Vagina (tissue), 2 donors: ENCODE measurements around the gene DUSP16. TPM values are rescaled to one million over a fixed set of nuclear protein-coding genes. Genes with fewer than 3 reads are reported as not detected.

Source experiments
- DNase-seq, 2 donors: peaks; one replicate each; pipeline ENCODE4 v3.0.0-alpha.2; 2017; ENCODE audit errors: extremely low spot score in 2 of 2
- H3K27ac ChIP-seq: fragments of 200-600 bp; sonication (generic); one replicate; pipeline ENCODE4 v1.5.1; 2019
- H3K27me3 ChIP-seq: fragments of 200-600 bp; sonication (generic); one replicate; pipeline ENCODE4 v1.5.1; 2019
- H3K36me3 ChIP-seq, 2 donors: fragments of 200-600 bp; sonication (generic); one replicate each; pipeline ENCODE4 v1.5.1; 2017 to 2019
- H3K4me1 ChIP-seq: fragments of 200-600 bp; sonication (generic); one replicate; pipeline ENCODE4 v1.5.1; 2019
- H3K4me3 ChIP-seq, 2 donors: fragments of 200-600 bp; sonication (generic); 1 replicate in 1 of 2; 2 replicates in 1 of 2; pipeline ENCODE4 v1.5.1; 2016 to 2019
- H3K9me3 ChIP-seq: fragments of 200-600 bp; sonication (generic); one replicate; pipeline ENCODE4 v1.5.1; 2019
- POLR2A ChIP-seq, 2 donors: fragments of 450-650 bp; IDR thresholded peaks; one replicate each; pipeline ENCODE4 v1.6.1; 2017; ENCODE audit warnings: antibody characterized with exemption in 2 of 2, mild to moderate bottlenecking in 2 of 2, moderate library complexity in 2 of 2
- POLR2AphosphoS5 ChIP-seq, 2 donors: sonication (generic); formaldehyde crosslinking; IDR thresholded peaks; one replicate each; pipeline ENCODE4 v1.9.0; 2017; ENCODE audit warnings: antibody characterized with exemption in 2 of 2, mild to moderate bottlenecking in 2 of 2, low read depth in 1 of 2; ENCODE audit not compliant: insufficient read depth in 1 of 2
- intact Hi-C: fragments of 100-400 bp; cut with DNase I; formaldehyde crosslinking; loops from one replicate; pipeline ENCODE4 v1.15.1; 2023
- total RNA-seq: library from RNA; depleted of rRNA; stranded (reverse); fragments of >200 nt; gene quantifications from one replicate; pipeline ENCODE4 v1.2.3, GENCODE V29; 2016
- TF ChIP-seq, protein P1 (sequence below), 3 experiments: fragments of 450-650 bp in 2 of 3; fragments of 200-600 bp in 1 of 3; sonication (generic) in 1 of 3; IDR thresholded peaks; one replicate each; pipeline ENCODE4 v1.5.1; 2017 to 2019; ENCODE audit warnings: antibody characterized with exemption in 3 of 3, mild to moderate bottlenecking in 2 of 3, moderate library complexity in 2 of 3

Gene DUSP16
- total RNA-seq, 1 donor from 2014 or later: 30.9 TPM

DNA sequence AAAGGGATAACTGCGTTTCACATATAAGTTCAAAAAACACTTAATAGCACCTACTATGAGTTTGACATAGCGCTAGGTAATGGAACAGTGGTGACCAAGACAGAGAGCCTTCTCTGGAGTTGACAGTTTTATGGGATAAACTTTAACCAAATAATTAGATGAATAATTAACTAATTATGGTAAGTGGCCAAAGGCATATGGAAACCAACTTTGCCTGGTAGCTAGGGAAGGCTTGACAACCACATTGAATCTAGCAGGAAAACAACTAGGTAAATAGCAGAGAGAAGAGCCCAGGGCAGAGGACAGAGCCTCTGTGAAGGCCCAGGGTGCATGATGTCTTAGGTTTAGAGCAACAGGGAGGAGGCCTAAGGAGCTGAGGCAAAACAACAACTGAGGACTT is 52.1 kb downstream of the DUSP16 start:
- Histone ChIP-seq H3K4me1 (peaks cover 68% of the 10 kb centered on the region), H3K36me3 (no peaks in the 10 kb centered on the region), H3K4me3 (no peak overlapping the region), H3K27ac (no peak overlapping the region), H3K9me3 (no peaks in the 10 kb centered on the region), H3K27me3 (no peaks in the 10 kb centered on the region)
- DNase-seq: no peak
- TF ChIP-seq POLR2A (IDR thresholded peaks at IDR 0.05) (no peak), POLR2AphosphoS5 (IDR thresholded peaks at IDR 0.05; ENCODE audit: insufficient read depth in 1 of 2, low read depth in 1 of 2) (no peak)
- TF ChIP-seq, protein P1, sequence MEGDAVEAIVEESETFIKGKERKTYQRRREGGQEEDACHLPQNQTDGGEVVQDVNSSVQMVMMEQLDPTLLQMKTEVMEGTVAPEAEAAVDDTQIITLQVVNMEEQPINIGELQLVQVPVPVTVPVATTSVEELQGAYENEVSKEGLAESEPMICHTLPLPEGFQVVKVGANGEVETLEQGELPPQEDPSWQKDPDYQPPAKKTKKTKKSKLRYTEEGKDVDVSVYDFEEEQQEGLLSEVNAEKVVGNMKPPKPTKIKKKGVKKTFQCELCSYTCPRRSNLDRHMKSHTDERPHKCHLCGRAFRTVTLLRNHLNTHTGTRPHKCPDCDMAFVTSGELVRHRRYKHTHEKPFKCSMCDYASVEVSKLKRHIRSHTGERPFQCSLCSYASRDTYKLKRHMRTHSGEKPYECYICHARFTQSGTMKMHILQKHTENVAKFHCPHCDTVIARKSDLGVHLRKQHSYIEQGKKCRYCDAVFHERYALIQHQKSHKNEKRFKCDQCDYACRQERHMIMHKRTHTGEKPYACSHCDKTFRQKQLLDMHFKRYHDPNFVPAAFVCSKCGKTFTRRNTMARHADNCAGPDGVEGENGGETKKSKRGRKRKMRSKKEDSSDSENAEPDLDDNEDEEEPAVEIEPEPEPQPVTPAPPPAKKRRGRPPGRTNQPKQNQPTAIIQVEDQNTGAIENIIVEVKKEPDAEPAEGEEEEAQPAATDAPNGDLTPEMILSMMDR (IDR thresholded peaks at IDR 0.05): no peak
- intact Hi-C loops: loop anchor here (5.0 kb wide), 1 partner anchor 52 kb away; the partner anchor contains the start of gene DUSP16

DNA sequence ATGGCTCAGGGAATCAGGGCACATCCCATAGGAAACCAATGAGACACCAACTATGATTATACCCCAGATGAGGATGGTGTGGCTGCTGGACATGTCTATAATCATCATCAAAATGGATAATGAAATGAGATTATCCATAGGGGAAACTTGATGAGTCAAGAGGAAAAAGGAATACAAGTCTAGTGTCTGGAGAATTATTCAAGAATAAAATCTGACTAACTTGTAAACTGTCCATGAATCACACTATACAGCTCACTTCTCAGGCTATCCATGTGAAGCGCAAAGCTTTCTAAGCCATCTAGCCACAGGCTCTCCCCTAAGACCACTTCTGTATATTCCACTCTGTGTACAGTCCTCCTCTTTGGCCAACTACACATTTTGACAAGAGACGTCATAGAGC is 52.5 kb downstream of the DUSP16 start:
- no peak for DNase-seq
- H3K9me3 ChIP-seq: no peaks in the 10 kb centered on the region
- H3K27me3 ChIP-seq: no peaks in the 10 kb centered on the region
- H3K4me1 ChIP-seq: peaks cover 73% of the 10 kb centered on the region
- H3K4me3 ChIP-seq: no peak overlapping the region
- H3K27ac ChIP-seq: no peak overlapping the region
- no peak for TF ChIP-seq POLR2A (IDR thresholded peaks at IDR 0.05)
- TF ChIP-seq, protein P1 (IDR thresholded peaks at IDR 0.05): no peak
- TF ChIP-seq POLR2AphosphoS5 (IDR thresholded peaks at IDR 0.05; ENCODE audit: insufficient read depth in 1 of 2, low read depth in 1 of 2): no peak
- intact Hi-C loops: loop anchor here (5.0 kb wide), 1 partner anchor 52 kb away; the partner anchor contains the start of gene DUSP16
- no peaks in the 10 kb centered on the region for H3K36me3 ChIP-seq

DNA sequence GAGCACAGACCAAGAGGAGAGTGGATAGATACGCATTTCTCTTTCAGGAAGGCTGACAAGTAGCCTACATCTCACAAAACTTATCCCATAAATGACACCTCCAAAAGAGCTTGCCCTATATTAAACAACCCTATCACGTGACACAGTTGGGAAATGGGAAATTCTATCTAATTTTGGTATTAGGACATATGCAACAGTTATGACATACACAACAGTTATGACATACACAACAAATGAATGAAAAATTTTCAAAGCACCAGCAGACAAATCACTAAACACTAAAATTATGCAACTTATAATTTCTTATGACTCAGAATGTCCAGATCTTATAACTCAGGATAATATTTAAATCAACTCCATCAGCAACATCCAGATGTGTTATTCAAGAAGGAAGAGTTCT is 54.1 kb downstream of the DUSP16 start:
- peaks cover 83% of the 10 kb centered on the region for H3K4me1 ChIP-seq
- DNase-seq: no peak
- no peaks in the 10 kb centered on the region for H3K9me3 ChIP-seq
- TF ChIP-seq, protein P1 (IDR thresholded peaks at IDR 0.05): no peak
- no peak for TF ChIP-seq POLR2A (IDR thresholded peaks at IDR 0.05)
- TF ChIP-seq POLR2AphosphoS5 (IDR thresholded peaks at IDR 0.05; ENCODE audit: insufficient read depth in 1 of 2, low read depth in 1 of 2): no peak
- no peak overlapping the region for H3K4me3 ChIP-seq
- intact Hi-C loops: no loop called here
- no peak overlapping the region for H3K27ac ChIP-seq
- peaks cover 0 to 5% of the 10 kb centered on the region in 2 donors for H3K36me3 ChIP-seq
- no peaks in the 10 kb centered on the region for H3K27me3 ChIP-seq

DNA sequence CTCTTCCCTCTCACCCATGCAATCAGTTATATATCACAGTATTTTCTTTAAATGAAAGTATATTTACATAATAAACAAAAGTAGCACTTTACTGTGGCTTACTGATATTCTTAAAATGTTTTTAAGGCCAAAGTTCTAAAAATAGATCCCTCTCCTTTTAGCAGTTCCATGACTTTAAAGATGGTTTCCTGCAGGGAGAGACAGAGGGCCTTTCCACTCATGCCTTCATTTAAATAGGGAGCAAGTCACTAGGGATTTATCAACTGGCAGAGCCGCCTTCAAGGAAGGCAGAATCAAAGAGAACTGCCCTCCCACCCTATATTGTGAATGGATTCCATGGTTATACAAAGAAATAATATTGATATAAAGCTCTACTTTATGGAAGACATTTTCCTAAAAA is 55.5 kb downstream of the DUSP16 start:
- H3K27ac ChIP-seq: peak overlapping the region; percentile 76
- H3K9me3 ChIP-seq: no peaks in the 10 kb centered on the region
- H3K4me1 ChIP-seq: peaks cover 76% of the 10 kb centered on the region
- TF ChIP-seq POLR2A (IDR thresholded peaks at IDR 0.05): no peak
- TF ChIP-seq, protein P1 (IDR thresholded peaks at IDR 0.05): no peak
- TF ChIP-seq POLR2AphosphoS5 (IDR thresholded peaks at IDR 0.05; ENCODE audit: insufficient read depth in 1 of 2, low read depth in 1 of 2): no peak
- no peak overlapping the region for H3K4me3 ChIP-seq
- peaks cover 0 to 5% of the 10 kb centered on the region in 2 donors for H3K36me3 ChIP-seq
- intact Hi-C loops: no loop called here
- H3K27me3 ChIP-seq: no peaks in the 10 kb centered on the region
- no peak for DNase-seq

DNA sequence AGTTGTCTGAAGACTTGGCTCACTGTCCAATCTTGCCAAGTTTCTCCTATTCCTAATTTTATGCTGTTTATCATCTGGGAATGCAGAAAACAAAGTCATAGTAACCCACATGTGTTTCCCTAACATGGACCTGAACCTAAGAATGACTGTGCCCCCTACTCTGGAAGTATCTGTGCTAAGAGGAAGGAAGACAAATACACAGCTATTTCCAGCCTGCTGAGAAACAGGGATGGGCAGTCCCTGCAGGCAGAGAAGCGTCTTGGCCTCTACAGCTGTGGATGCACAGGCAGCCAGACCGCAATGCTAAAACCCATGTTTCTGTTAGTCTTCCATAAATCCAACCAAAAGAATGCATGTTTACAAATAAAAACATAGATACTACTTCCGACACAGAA is 56.2 kb downstream of the DUSP16 start:
- H3K9me3 ChIP-seq: no peaks in the 10 kb centered on the region
- intact Hi-C loops: no loop called here
- peaks cover 76% of the 10 kb centered on the region for H3K4me1 ChIP-seq
- DNase-seq: no peak
- TF ChIP-seq POLR2AphosphoS5 (IDR thresholded peaks at IDR 0.05; ENCODE audit: insufficient read depth in 1 of 2, low read depth in 1 of 2) (no peak), POLR2A (IDR thresholded peaks at IDR 0.05) (no peak)
- TF ChIP-seq, protein P1 (IDR thresholded peaks at IDR 0.05): no peak
- H3K4me3 ChIP-seq: peak overlapping the region; percentile 11 to 26
- no peaks in the 10 kb centered on the region for H3K27me3 ChIP-seq
- peaks cover 0 to 5% of the 10 kb centered on the region in 2 donors for H3K36me3 ChIP-seq
- peak overlapping the region; percentile 76 for H3K27ac ChIP-seq
